Activated naive CD8-positive, alpha-beta T cell treated with anti-CD3 and anti-CD28 coated beads, Interleukin-2, amount 50 U/mL, for 24 hours (primary cell): Measurements from ENCODE around the gene ETV1.
"Not testable (repeated sequence)": the region's sequence is repeated elsewhere in the genome, so short reads cannot be mapped to it uniquely, and the experiment has no call there.

ENCODE experiments used
- ATAC-seq: fragments of 150-1000 bp; cut with Tn5 transposase; one replicate; pipeline ENCODE4 v1.10.0; 2021
- DNase-seq: peaks from one replicate; pipeline ENCODE4 v3.0.0; 2021
- H3K27ac Mint-ChIP-seq: one replicate; pipeline ENCODE4 v1.8.0; 2021; ENCODE audit warnings: mild to moderate bottlenecking, mixed read lengths
- H3K27me3 Mint-ChIP-seq: one replicate; pipeline ENCODE4 v1.8.0; 2021; ENCODE audit warnings: mixed read lengths
- H3K36me3 Mint-ChIP-seq: one replicate; pipeline ENCODE4 v1.8.0; 2021; ENCODE audit warnings: low read depth, mixed read lengths
- H3K4me1 Mint-ChIP-seq: one replicate; pipeline ENCODE4 v1.8.0; 2021; ENCODE audit warnings: mixed read lengths
- H3K4me3 Mint-ChIP-seq: one replicate; pipeline ENCODE4 v1.8.0; 2021; ENCODE audit warnings: mild to moderate bottlenecking, moderate library complexity, mixed read lengths
- H3K9me3 Mint-ChIP-seq: one replicate; pipeline ENCODE4 v1.8.0; 2021; ENCODE audit warnings: mixed read lengths

Gene ETV1

DNA sequence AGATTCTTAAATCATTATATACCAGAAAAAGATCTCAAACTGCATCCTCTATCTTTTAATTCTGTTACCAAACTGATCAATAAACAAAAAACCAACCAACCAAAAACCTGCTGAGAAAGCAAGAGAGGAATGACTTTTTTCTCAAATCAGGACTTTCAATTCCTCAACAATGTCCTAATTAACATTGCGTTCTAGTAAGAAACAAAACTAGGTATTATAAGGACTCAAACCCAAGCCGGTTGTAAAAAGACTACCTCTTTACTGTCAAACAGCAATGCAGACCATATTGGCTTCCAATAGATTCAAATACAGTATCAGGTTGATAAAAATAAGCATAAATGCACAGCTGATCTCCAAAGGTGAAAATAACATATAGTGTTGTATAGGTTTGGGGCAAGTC lies 57.3 kb downstream of the ETV1 start:
- no peaks in the 10 kb centered on the region for H3K4me1 Mint-ChIP-seq
- H3K36me3 Mint-ChIP-seq, result no peaks in the 10 kb centered on the region
- no peak overlapping the region for H3K27ac Mint-ChIP-seq
- H3K27me3 Mint-ChIP-seq, result no peaks in the 10 kb centered on the region
- H3K9me3 Mint-ChIP-seq, result no peaks in the 10 kb centered on the region
- no peak overlapping the region for H3K4me3 Mint-ChIP-seq
- DNase-seq (no peak), ATAC-seq (no peak)

DNA sequence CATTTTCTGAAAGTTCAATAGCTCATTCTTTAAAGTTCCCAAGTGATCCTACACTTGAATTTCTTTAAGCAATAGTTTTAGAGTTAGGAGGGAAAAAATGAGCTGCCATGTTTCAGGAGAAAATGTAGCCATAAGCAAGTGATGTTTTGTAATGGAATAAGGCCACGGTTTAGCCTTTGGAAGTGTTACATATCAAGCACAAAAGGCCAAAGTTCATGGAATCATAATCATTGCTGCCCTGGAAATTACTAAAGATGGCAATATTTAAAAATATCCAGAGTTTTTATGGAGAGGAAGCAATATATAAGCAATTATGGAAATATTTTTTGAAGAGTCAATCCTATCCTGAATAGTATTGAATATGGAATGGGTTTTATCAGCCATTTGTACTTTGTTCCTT lies 68.4 kb downstream of the ETV1 start:
- Mint-ChIP-seq H3K4me3 (no peak overlapping the region), H3K9me3 (no peaks in the 10 kb centered on the region), H3K4me1 (no peaks in the 10 kb centered on the region), H3K27ac (no peak overlapping the region), H3K36me3 (no peaks in the 10 kb centered on the region), H3K27me3 (no peaks in the 10 kb centered on the region)
- DNase-seq (no peak), ATAC-seq (no peak)

DNA sequence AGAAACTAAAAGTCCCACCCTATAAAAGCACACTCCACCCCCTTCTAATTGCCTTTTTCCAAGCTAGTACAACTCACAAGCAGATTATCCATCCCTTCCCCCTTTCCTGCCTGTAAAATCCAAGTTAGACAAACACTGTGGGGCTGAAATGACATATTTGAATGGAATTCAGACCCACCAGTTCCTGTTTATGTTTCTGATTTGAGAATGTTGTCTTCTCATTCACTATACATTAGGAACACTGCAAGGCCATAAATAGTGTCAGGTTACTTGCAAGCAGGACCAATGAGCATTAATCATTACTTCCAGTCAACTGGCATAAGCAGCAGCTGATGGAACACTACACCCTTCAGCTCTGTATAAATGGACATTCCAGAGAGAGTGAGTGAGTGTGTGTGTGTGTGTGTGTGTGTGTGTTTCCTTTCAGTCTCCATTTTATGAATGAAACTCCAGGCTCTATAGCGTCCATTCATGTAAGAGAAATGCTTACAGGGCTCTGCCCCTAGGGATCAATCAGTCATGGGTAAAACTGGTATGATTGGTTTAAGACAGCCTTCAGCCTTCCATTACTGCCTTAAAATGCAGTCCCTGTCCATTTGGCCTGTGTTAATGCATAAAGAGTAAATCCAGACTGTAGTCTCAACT lies 69.3 kb downstream of the ETV1 start:
- ATAC-seq (no peak), DNase-seq (no peak)
- no peak overlapping the region for H3K4me3 Mint-ChIP-seq
- no peaks in the 10 kb centered on the region for H3K36me3 Mint-ChIP-seq
- no peaks in the 10 kb centered on the region for H3K4me1 Mint-ChIP-seq
- no peaks in the 10 kb centered on the region for H3K9me3 Mint-ChIP-seq
- H3K27ac Mint-ChIP-seq, result no peak overlapping the region
- H3K27me3 Mint-ChIP-seq, result no peaks in the 10 kb centered on the region

DNA sequence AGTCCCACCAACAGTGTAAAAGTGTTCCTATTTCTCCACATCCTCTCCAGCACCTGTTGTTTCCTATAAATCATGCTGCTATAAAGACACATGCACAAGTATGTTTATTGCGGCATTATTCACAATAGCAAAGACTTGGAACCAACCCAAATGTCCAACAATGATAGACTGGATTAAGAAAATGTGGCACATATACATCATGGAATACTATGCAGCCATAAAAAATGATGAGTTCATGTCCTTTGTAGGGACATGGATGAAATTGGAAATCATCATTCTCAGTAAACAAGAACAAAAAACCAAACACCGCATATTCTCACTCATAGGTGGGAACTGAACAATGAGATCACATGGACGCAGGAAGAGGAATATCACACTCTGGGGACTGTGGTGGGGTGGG lies 71.1 kb downstream of the ETV1 start:
- H3K4me3 Mint-ChIP-seq, H3K27ac Mint-ChIP-seq, ATAC-seq, H3K27me3 Mint-ChIP-seq, H3K36me3 Mint-ChIP-seq, DNase-seq, H3K9me3 Mint-ChIP-seq, H3K4me1 Mint-ChIP-seq: not testable (repeated sequence)

DNA sequence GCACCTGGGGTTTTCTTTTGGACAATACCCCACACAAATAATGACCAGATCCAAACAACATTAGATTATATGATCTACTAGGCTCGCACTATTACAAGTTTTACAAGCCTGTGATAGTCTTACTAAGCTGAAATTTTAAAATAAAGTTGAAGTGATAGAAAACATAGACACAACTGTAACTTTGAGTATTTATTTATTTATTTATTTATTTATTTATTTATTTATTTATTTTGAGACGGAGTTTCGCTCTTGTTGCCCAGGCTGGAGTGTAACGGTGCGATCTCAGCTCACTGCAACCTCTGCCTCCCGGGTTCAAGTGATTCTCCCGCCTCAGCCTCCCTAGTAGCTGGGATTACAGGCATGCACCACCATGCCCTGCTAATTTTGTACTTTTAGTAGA lies 72.4 kb downstream of the ETV1 start:
- not testable (repeated sequence) for H3K27me3 Mint-ChIP-seq, H3K4me3 Mint-ChIP-seq, DNase-seq, H3K27ac Mint-ChIP-seq, H3K36me3 Mint-ChIP-seq, H3K4me1 Mint-ChIP-seq, H3K9me3 Mint-ChIP-seq, ATAC-seq

DNA sequence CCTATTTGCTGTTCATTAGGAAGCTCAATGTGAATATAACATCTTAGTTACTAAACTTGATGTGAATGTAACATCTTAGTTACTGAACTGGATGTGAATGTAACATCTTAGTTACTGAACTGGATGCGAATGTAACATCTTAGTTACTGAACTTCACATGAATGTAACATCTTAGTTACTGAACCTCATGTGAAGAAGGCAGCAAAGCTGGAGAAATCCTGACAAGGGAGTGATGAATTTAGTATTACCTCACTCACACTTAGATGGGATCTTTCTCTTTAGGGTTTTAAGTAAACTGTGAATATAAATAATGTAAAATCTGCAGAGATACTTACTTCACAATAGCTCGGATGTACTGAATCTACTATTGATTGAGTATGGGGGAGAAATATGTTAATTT lies 73.6 kb downstream of the ETV1 start:
- no peak for DNase-seq
- no peaks in the 10 kb centered on the region for H3K9me3 Mint-ChIP-seq
- no peaks in the 10 kb centered on the region for H3K27me3 Mint-ChIP-seq
- no peak overlapping the region for H3K27ac Mint-ChIP-seq
- no peaks in the 10 kb centered on the region for H3K36me3 Mint-ChIP-seq
- ATAC-seq, result no peak
- H3K4me1 Mint-ChIP-seq, result peaks cover 5% of the 10 kb centered on the region
- no peak overlapping the region for H3K4me3 Mint-ChIP-seq

DNA sequence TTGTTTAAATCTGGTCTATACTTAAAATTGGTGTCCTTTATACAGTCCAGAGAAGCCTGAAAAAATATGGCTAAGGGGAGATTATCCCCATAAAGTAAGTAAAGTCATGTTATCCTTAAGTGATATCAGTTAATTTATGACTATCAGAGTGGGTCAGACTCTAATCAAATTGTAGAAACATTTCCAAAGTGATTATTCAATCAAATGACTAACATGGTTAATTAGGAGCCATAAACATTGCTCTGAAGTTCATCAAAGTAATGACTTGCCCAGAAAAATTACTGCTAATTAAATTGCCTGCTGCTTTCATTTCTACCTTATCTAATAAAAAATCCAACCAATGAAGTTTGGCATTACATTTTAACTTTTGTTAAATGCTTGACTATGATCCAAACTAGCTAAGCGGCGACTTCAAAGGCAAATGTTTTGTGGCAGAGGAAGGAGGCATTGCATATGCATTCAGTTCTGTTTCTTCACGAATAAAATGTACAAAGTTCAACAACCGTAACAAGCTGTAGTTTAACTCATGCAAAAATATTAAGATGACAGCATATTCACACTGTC lies 76.7 kb downstream of the ETV1 start:
- H3K4me1 Mint-ChIP-seq, result peaks cover 32% of the 10 kb centered on the region
- H3K36me3 Mint-ChIP-seq, result no peaks in the 10 kb centered on the region
- ATAC-seq (no peak), DNase-seq (no peak)
- no peaks in the 10 kb centered on the region for H3K27me3 Mint-ChIP-seq
- H3K4me3 Mint-ChIP-seq, result no peak overlapping the region
- H3K9me3 Mint-ChIP-seq, result no peaks in the 10 kb centered on the region
- no peak overlapping the region for H3K27ac Mint-ChIP-seq

DNA sequence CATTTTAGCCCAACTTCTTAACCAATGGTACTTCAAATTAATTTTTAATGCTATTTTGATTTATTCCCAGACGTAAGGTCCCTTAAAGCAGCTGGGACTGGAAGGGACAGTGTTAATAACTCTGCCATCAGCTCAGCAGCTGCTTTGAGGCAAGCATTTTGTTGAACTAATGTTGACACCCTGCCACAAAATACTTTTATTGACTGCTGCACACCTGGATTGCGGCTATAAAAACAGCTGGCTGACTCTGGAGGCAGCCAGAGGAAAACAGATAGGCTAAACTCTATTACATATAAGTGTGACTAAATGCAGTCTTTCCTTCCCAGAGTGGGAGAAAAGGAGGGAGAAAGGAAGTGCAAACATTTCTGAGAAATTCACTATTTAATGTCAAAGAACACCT lies 77.6 kb downstream of the ETV1 start:
- no peak overlapping the region for H3K4me3 Mint-ChIP-seq
- no peaks in the 10 kb centered on the region for H3K27me3 Mint-ChIP-seq
- H3K36me3 Mint-ChIP-seq, result no peaks in the 10 kb centered on the region
- H3K9me3 Mint-ChIP-seq, result no peaks in the 10 kb centered on the region
- no peak for DNase-seq
- no peak for ATAC-seq
- H3K4me1 Mint-ChIP-seq, result peaks cover 32% of the 10 kb centered on the region
- H3K27ac Mint-ChIP-seq, result no peak overlapping the region

DNA sequence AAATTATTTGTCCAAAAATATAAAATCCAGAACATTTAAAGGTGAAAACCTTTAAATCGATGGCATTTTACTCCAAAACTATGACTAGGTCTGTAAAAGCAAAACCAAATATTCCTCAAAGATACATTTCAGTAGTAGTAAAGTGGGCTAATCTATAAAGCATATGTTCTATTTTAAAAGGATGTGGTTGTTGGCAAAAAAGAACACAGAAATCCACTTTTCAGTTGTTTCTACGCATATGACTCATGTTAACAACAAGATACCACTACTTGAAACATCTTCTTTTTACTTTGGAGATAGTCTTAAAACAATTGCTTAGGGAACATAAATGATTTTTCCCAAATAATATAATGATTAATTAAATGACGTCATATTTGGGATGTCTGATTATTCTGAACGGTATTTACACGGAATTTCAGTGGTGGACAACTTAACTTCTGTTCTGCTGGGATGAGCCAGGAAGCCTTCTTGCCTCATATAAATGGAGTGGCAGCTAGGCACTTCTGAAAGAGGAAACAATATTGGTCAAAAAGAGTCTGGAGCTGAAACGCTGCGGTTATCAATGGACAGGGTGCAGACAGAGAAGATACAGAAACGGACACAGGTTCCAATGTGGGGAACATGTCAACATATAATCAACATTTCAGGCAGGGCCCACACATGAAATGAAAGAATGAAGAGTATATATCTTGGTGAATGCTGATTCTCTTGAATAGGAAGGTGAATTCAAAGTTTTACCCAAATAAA lies 78.5 kb downstream of the ETV1 start:
- DNase-seq (no peak), ATAC-seq (peak; percentile 36)
- Mint-ChIP-seq H3K36me3 (no peaks in the 10 kb centered on the region), H3K4me1 (peaks cover 32% of the 10 kb centered on the region), H3K4me3 (no peak overlapping the region), H3K27ac (no peak overlapping the region), H3K27me3 (no peaks in the 10 kb centered on the region), H3K9me3 (no peaks in the 10 kb centered on the region)

DNA sequence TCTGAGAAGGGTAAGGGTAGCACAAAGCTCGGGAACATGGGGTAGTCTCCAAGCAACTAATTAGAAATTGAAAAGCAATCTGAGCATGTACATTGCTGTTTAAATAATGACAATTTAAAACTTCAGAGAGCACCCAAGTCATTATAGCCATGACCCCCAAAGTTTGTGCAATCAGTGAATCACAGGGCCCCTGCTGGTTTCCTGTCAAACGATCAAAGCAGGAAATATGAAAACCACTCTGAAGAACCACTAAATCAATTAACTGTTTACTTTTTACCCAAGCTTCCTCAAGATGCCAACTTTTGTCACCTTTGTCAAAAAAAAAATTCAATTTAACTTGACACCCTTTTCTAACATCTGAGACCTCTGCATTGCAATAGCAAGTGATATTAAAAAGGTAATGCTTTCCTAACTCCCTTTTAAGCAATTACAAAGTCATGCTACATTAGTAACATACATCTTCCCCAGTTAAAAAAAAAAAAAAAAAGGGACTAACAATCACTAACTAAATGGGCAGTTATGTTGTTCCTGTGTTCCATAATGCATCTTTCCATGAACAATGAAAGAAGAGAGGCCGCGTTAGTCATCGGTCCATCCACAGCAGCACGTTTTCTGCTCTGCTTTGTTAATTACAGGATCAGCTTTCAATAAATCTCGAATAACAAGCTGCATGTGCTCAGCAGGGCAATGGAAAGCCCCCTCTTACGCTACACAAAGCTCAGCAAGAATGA lies 80.6 kb downstream of the ETV1 start:
- H3K36me3 Mint-ChIP-seq, result no peaks in the 10 kb centered on the region
- no peak overlapping the region for H3K4me3 Mint-ChIP-seq
- peaks cover 32% of the 10 kb centered on the region for H3K4me1 Mint-ChIP-seq
- no peaks in the 10 kb centered on the region for H3K27me3 Mint-ChIP-seq
- DNase-seq (no peak), ATAC-seq (no peak)
- no peak overlapping the region for H3K27ac Mint-ChIP-seq
- no peaks in the 10 kb centered on the region for H3K9me3 Mint-ChIP-seq

DNA sequence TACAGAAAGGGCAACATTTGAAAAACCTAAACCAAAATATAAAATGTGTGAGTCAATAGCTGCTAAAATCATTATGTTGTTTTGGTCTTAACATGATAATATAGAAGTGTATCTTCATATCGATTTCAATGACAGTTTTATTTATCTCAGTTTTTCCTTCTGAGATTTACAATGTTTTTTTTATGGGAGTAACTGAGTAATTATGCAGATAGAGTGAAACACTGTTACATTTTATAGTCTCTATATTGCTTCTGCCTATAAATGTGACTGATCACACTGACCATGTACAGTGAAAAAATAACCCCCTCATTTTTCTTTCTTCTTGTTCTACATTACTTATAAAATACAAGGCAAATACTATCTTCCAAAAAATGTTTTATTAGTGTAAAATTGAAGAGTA lies 81.6 kb downstream of the ETV1 start:
- DNase-seq (no peak), ATAC-seq (no peak)
- H3K4me3 Mint-ChIP-seq, result no peak overlapping the region
- H3K36me3 Mint-ChIP-seq, result no peaks in the 10 kb centered on the region
- no peaks in the 10 kb centered on the region for H3K27me3 Mint-ChIP-seq
- peaks cover 32% of the 10 kb centered on the region for H3K4me1 Mint-ChIP-seq
- H3K27ac Mint-ChIP-seq, result no peak overlapping the region
- no peaks in the 10 kb centered on the region for H3K9me3 Mint-ChIP-seq

DNA sequence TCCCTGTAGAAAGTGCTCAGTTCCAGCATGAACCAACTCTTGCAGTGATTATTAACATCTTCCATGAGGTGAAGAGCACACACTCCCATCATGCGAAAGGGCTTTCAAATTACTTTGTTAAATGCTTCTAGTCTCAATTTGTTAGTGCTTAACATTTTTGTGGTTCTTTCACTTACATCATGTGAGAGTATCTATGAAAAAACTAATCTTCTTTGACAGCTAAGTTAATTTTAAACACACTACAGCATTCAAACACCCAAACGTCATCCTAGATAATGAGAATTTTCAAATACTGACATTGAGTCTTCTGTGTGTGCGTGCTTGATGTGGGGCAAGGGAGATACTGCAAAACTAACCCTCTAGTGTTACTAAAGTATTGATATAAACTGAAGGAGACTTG lies 84.8 kb downstream of the ETV1 start:
- H3K4me3 Mint-ChIP-seq, result no peak overlapping the region
- no peaks in the 10 kb centered on the region for H3K27me3 Mint-ChIP-seq
- no peaks in the 10 kb centered on the region for H3K9me3 Mint-ChIP-seq
- ATAC-seq (no peak), DNase-seq (no peak)
- no peak overlapping the region for H3K27ac Mint-ChIP-seq
- H3K36me3 Mint-ChIP-seq, result no peaks in the 10 kb centered on the region
- H3K4me1 Mint-ChIP-seq, result peaks cover 18% of the 10 kb centered on the region

DNA sequence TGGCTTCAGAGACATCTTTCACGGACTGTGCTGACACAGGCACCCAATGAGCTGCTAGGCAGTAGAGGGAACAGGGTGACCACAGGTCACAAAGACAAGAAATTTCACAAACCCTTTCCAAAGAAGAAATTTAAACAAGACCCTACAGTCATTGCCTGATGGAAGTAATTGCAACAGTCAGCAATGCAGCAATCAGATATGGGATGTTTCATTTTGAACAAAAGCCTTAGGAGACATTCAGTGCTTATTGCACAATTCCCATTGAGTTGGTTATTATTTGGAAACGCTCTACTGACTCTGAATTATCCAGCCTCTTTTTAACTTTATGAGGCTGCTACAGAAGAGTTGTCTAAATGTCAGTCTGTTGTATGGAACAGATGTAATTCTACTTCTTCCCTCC lies 85.5 kb downstream of the ETV1 start:
- DNase-seq, result no peak
- H3K27me3 Mint-ChIP-seq, result no peaks in the 10 kb centered on the region
- H3K4me1 Mint-ChIP-seq, result peaks cover 11% of the 10 kb centered on the region

DNA sequence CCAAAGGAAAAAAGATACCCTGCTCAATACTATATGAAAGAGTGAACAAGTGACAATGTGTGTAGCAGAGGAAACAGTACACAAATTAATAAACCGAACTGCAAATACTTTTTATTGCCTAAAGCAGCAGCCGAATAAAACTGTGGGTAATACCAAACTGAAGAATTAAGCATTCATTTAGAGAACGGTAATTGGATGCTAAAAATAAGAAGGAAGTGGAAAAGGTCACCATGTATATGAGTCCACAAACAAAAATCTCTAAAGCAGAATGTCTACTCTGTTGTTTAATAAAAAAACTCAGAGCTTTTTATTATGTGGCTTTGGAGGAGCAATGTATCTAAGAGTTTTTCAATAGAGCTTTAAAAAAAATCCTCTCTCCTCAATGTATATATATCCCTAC lies 87.9 kb downstream of the ETV1 start:
- DNase-seq, result no peak

More for the DNA sequence above, 85.5 kb downstream of the ETV1 start:
- no peak overlapping the region for H3K4me3 Mint-ChIP-seq
- H3K36me3 Mint-ChIP-seq, result no peaks in the 10 kb centered on the region
- ATAC-seq, result no peak
- no peaks in the 10 kb centered on the region for H3K9me3 Mint-ChIP-seq
- no peak overlapping the region for H3K27ac Mint-ChIP-seq

More for the DNA sequence above, 87.9 kb downstream of the ETV1 start:
- H3K27ac Mint-ChIP-seq, result no peak overlapping the region
- H3K4me1 Mint-ChIP-seq, result no peaks in the 10 kb centered on the region
- no peak overlapping the region for H3K4me3 Mint-ChIP-seq
- ATAC-seq, result no peak
- H3K27me3 Mint-ChIP-seq, result no peaks in the 10 kb centered on the region
- no peaks in the 10 kb centered on the region for H3K36me3 Mint-ChIP-seq
- H3K9me3 Mint-ChIP-seq, result no peaks in the 10 kb centered on the region
